H1 (cell line): ENCODE results near the gene METRN. TPM values are rescaled to one million over a fixed set of nuclear protein-coding genes. Genes with fewer than 3 reads are reported as not detected.

Experiments
- ATF2 ChIP-seq: IDR thresholded peaks from 2 replicates; pipeline ENCODE4 v1.6.1; 2012; ENCODE audit warnings: low read length, inconsistent platforms
- CHD7 ChIP-seq: fragments of 300-600 bp; sonication (generic); IDR thresholded peaks from 2 replicates; pipeline ENCODE4 v1.7.1; 2012; ENCODE audit warnings: low read length, moderate library complexity, mild to moderate bottlenecking, inconsistent platforms; ENCODE audit not compliant: insufficient replicate concordance
- GABPA ChIP-seq: IDR thresholded peaks from 2 replicates; pipeline ENCODE4 v1.6.1; 2011; ENCODE audit warnings: mild to moderate bottlenecking, low read length, moderate library complexity, borderline replicate concordance; ENCODE audit not compliant: insufficient read depth
- RAD21 ChIP-seq, 2 experiments: IDR thresholded peaks in 1 of 2; conservative IDR thresholded peaks in 1 of 2; 2 replicates each; pipeline ENCODE4 v1.6.1; 2011; ENCODE audit warnings: low read depth in 2 of 2, low read length in 2 of 2, improper control_type of control experiment in 1 of 2, inconsistent platforms in 1 of 2, mild to moderate bottlenecking in 1 of 2, moderate library complexity in 1 of 2
- RFX5 ChIP-seq: IDR thresholded peaks from 2 replicates; pipeline ENCODE4 v1.6.1; 2011; ENCODE audit warnings: low read depth, low read length, improper control_type of control experiment, borderline replicate concordance
- RNF2 ChIP-seq: fragments of 200-900, 300-1000 bp; sonication (generic); IDR thresholded peaks from 2 replicates; pipeline ENCODE4 v1.7.1; 2016; ENCODE audit warnings: borderline replicate concordance, low read depth, mild to moderate bottlenecking, antibody characterized with exemption, low read length; ENCODE audit not compliant: poor library complexity, severe bottlenecking; ENCODE audit errors: missing control alignments
- SIRT6 ChIP-seq: IDR thresholded peaks from one replicate; pipeline ENCODE4 v1.7.1; 2012; ENCODE audit warnings: low read length, inconsistent platforms
- SP1 ChIP-seq: IDR thresholded peaks from 2 replicates; pipeline ENCODE4 v1.6.1; 2011; ENCODE audit warnings: low read depth, low read length
- TAF1 ChIP-seq: IDR thresholded peaks from 2 replicates; pipeline ENCODE4 v1.6.1; 2011; ENCODE audit warnings: mild to moderate bottlenecking, low read depth, low read length
- polyA plus RNA-seq, 7 experiments: library from polyadenylated mRNA; depleted of rRNA in 3 of 7; stranded (reverse) in 5 of 7; unstranded in 2 of 7; fragments of >200 nt in 5 of 7; fragments of 200-250 nt in 2 of 7; gene quantifications; 1 replicate in 5 of 7; 2 replicates in 1 of 7; 4 replicates in 1 of 7; pipeline versions ENCODE4 v1.2.1 to v1.2.3, GENCODE V29; 2011 to 2013; ENCODE audit warnings: missing spikeins in 2 of 7, mixed read lengths in 2 of 7
- total RNA-seq: library from RNA; stranded (reverse); fragmentation: NEBNext Ultra II Directional; extraction: Animal tissue kit (Norgen Biotek cat#: 25700); gene quantifications from 2 replicates; pipeline ENCODE4 v1.2.1, GENCODE V29; 2021

The METRN gene
- total and polyA plus RNA-seq, 2 of the 8 experiments (the other 6 are each of a cell fraction or from before 2014, with no cell fraction given), result 18.7 to 25.8 TPM

GRCh38 chr16:752007-752312 lies 37.0 kb downstream of the METRN start (continued):
- TF ChIP-seq CHD7, result no peak
- TF ChIP-seq ATF2, result no peak
- no peak for TF ChIP-seq SIRT6
- TF ChIP-seq TAF1, result 0 out of 2 replicates have a peak, but pooled peaks have one; percentile 29
- peak; percentile 65; the same call in 1 of the 2 replicates for TF ChIP-seq GABPA
- TF ChIP-seq SP1, result no peak
- TF ChIP-seq RAD21 (IDR thresholded peaks at IDR 0.05 in 1 of 2, conservative IDR thresholded peaks at IDR 0.05 in 1 of 2; ENCODE audit: low read depth in 2 of 2, low read length in 2 of 2), result no peak
- TF ChIP-seq RFX5, result no peak
- no peak for TF ChIP-seq RNF2
